Testis (tissue), 3 donors: ENCODE results near the gene BOLL. TPM values are rescaled to one million over a fixed set of nuclear protein-coding genes. Genes with fewer than 3 reads are reported as not detected.
"Not testable (repeated sequence)": the region's sequence is repeated elsewhere in the genome, so short reads cannot be mapped to it uniquely, and the experiment has no call there.

Experiments
- DNase-seq: peaks from one replicate; pipeline ENCODE4 v3.0.0-alpha.2; 2019
- H3K27ac ChIP-seq, 2 donors: fragments of 200-600 bp; sonication (generic); one replicate each; pipeline ENCODE4 v1.5.1; 2019
- H3K27me3 ChIP-seq: fragments of 200-600 bp; sonication (generic); one replicate; pipeline ENCODE4 v1.5.1; 2019
- H3K36me3 ChIP-seq: fragments of 200-600 bp; sonication (generic); one replicate; pipeline ENCODE4 v1.5.1; 2017; ENCODE audit warnings: low read depth; ENCODE audit errors: missing control alignments
- H3K4me1 ChIP-seq: fragments of 200-600 bp; sonication (generic); one replicate; pipeline ENCODE4 v1.5.1; 2019
- H3K4me3 ChIP-seq, 2 donors: fragments of 200-600 bp; sonication (generic); one replicate each; pipeline ENCODE4 v1.5.1; 2017 to 2019
- H3K9me3 ChIP-seq: fragments of 200-600 bp; sonication (generic); one replicate; pipeline ENCODE4 v1.5.1; 2017
- POLR2A ChIP-seq: fragments of 450-650 bp; IDR thresholded peaks from one replicate; pipeline ENCODE4 v1.6.1; 2017; ENCODE audit warnings: antibody characterized with exemption, mild to moderate bottlenecking, moderate library complexity
- WGBS, 2 donors: methylation state at CpG; one replicate each; pipeline ENCODE4 v1.1.5; 2018; 5-methylcytosine and 5-hydroxymethylcytosine counted together
- intact Hi-C: fragments of 100-400 bp; cut with DNase I; formaldehyde crosslinking; loops from one replicate; pipeline ENCODE4 v1.15.1; 2023; ENCODE audit warnings: low total_unique reads
- polyA plus RNA-seq: library from polyadenylated mRNA; stranded (reverse); fragments of 350-450 nt; fragmentation: Illumina TruSeq; extraction: RNeasy Lipid Tissue Mini Kit (QIAGEN cat#74804); gene quantifications from one replicate; pipeline ENCODE4 v1.2.3, GENCODE V29; 2014; ENCODE audit warnings: low read depth, low replicate concordance; ENCODE audit not compliant: insufficient read depth
- total RNA-seq, 2 donors: library from RNA; depleted of rRNA; stranded (reverse); fragments of >200 nt; gene quantifications; one replicate each; pipeline ENCODE4 v1.2.3, GENCODE V29; 2016
- TF ChIP-seq, protein P1 (sequence below), 3 experiments: fragments of 450-650 bp in 2 of 3; fragments of 200-600 bp in 1 of 3; sonication (generic) in 1 of 3; IDR thresholded peaks; one replicate each; pipeline ENCODE4 v1.5.1; 2016 to 2019; ENCODE audit warnings: antibody characterized with exemption in 3 of 3, mild to moderate bottlenecking in 2 of 3, moderate library complexity in 1 of 3

BOLL gene
- total and polyA plus RNA-seq, 3 donors from 2014 or later = 51.0 to 256 (median 65.0) TPM

DNA sequence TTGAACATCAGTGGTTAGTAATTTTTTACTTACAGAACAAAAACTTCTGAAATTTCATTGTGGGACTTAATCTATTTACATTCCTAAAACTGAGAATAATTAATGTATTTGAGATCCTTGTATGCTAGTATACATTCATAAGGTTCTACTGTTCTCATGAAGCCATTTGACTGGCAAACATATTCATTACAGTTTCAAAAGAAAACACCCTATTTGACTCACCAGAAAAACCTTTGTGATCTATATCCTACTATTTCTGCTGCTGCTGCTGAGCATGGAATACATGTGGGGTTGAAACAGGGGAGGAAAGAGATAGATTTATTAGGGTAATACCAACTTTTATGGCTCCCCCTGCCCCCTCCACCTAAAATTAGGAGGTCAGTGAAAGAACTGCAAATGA is 58.1 kb downstream of the BOLL start:
- H3K36me3 ChIP-seq = no peaks in the 10 kb centered on the region
- no peaks in the 10 kb centered on the region for H3K4me1 ChIP-seq
- intact Hi-C loops = no loop called here
- TF ChIP-seq POLR2A = no peak
- TF ChIP-seq, protein P1, sequence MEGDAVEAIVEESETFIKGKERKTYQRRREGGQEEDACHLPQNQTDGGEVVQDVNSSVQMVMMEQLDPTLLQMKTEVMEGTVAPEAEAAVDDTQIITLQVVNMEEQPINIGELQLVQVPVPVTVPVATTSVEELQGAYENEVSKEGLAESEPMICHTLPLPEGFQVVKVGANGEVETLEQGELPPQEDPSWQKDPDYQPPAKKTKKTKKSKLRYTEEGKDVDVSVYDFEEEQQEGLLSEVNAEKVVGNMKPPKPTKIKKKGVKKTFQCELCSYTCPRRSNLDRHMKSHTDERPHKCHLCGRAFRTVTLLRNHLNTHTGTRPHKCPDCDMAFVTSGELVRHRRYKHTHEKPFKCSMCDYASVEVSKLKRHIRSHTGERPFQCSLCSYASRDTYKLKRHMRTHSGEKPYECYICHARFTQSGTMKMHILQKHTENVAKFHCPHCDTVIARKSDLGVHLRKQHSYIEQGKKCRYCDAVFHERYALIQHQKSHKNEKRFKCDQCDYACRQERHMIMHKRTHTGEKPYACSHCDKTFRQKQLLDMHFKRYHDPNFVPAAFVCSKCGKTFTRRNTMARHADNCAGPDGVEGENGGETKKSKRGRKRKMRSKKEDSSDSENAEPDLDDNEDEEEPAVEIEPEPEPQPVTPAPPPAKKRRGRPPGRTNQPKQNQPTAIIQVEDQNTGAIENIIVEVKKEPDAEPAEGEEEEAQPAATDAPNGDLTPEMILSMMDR (IDR thresholded peaks at IDR 0.05) = no peak
- H3K27ac ChIP-seq = no peak overlapping the region
- H3K4me3 ChIP-seq = no peak overlapping the region
- no peak for DNase-seq
- H3K27me3 ChIP-seq = no peaks in the 10 kb centered on the region
- H3K9me3 ChIP-seq = no peaks in the 10 kb centered on the region

DNA sequence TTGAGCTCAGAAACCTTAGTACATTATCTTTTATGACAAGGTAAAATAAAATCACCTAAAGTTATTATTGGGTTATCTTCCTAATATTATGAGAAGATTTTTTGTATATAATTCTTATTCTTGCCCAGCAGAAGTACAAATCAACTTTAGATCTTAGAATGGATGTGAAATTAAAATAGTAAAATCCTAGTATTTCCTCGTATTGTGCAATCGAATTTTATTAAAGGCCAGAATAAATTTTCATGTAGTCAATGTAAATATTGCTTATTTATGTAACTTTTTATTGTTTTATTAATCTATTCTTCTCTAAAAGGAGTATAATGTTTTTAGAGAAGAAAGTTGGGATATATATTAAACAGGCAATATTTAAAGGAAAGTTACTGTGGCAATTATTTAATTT is 67.3 kb downstream of the BOLL start:
- no peak for TF ChIP-seq POLR2A
- TF ChIP-seq, protein P1 (IDR thresholded peaks at IDR 0.05) = no peak
- intact Hi-C loops = no loop called here
- H3K9me3 ChIP-seq = no peaks in the 10 kb centered on the region

DNA sequence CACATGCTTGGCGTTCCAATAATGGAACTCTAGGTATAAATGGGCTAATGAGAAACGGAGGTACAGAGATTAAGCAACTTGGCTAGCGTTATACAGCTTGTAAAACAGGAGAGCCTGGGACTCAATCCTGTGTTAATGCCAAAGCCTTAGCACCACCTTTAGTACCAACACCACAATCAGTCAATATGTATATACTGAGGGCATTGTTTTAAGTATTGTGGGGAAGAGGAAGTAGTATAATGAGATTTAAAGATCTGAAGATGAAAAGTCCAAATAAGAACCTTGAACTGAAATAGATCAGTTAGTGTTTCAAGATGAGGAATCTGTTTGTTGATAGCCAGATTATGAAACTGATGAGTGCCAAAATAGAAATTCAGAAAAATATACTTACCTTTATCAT is 71.8 kb downstream of the BOLL start:
- 93% methylated on average over 3 of the region's 3 CpGs for WGBS, 2 donors
- Histone ChIP-seq H3K4me1 (no peaks in the 10 kb centered on the region), H3K9me3 (no peaks in the 10 kb centered on the region), H3K27ac (no peak overlapping the region), H3K27me3 (no peaks in the 10 kb centered on the region), H3K36me3 (no peaks in the 10 kb centered on the region), H3K4me3 (no peak overlapping the region)
- TF ChIP-seq POLR2A = no peak
- TF ChIP-seq, protein P1 (IDR thresholded peaks at IDR 0.05) = no peak
- no peak for DNase-seq
- intact Hi-C loops = no loop called here

More for the DNA sequence above, 67.3 kb downstream of the BOLL start:
- no peaks in the 10 kb centered on the region for H3K4me1 ChIP-seq
- H3K36me3 ChIP-seq = no peaks in the 10 kb centered on the region
- DNase-seq = no peak
- no peak overlapping the region for H3K27ac ChIP-seq
- 67 to 75% methylated on average over 2 of the region's 2 CpGs for WGBS, 2 donors
- no peaks in the 10 kb centered on the region for H3K27me3 ChIP-seq
- H3K4me3 ChIP-seq = peak overlapping the region in 1 of 2 donors; percentile 8

DNA sequence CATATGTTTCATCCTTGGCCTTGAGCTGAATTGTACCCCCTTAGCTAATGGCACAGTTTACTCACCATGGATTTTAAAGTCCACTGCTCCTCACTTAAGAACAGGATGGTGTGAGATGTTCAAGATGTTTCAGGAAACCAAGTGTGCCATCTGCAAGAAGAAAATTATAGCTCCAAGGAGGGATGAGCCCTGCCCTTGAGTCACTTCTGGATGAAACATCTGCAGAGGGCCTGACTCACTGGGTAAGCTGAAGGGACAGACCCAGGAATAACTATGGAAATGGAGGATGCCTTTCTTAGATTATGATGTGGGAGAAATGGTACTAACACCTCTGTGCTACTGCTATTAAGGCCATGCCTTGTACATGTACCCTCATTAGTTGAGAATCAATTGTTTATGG is 73.5 kb downstream of the BOLL start:
- intact Hi-C loops = no loop called here
- Histone ChIP-seq H3K9me3 (no peaks in the 10 kb centered on the region), H3K4me1 (peaks cover 13% of the 10 kb centered on the region), H3K27ac (no peak overlapping the region), H3K4me3 (no peak overlapping the region), H3K27me3 (no peaks in the 10 kb centered on the region), H3K36me3 (no peaks in the 10 kb centered on the region)
- no peak for TF ChIP-seq POLR2A
- TF ChIP-seq, protein P1 (IDR thresholded peaks at IDR 0.05) = no peak
- no peak for DNase-seq

DNA sequence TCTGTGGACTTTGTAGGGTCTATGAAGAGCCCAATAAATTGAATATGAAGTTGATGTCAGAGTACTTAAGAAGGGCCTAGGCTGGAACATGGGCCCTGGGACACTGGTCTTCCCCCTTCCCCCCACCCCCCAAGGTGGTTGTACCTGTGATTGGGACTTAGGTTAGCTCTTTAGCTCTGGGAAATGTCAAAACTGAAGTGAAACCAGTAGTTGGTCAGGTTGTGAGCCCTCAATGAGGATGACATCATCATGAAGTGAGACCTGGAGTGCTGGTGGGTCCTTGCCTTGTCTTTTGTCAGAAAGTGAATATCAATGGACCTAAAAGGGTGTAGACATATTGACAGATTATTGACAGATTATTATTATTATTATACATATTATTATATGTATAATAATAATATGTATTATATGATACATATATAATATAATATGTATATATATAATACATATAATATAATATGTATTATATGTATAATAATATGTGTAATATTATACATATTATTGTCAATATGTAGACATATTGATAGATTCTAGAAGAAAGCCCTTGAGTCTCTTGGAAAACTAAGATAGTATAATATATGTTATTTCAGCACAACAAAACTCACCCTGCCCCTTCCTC is 74.6 kb downstream of the BOLL start:
- Histone ChIP-seq H3K27me3 (no peaks in the 10 kb centered on the region), H3K4me3 (no peak overlapping the region), H3K27ac (no peak overlapping the region), H3K9me3 (no peaks in the 10 kb centered on the region), H3K36me3 (no peaks in the 10 kb centered on the region), H3K4me1 (peaks cover 19% of the 10 kb centered on the region)
- TF ChIP-seq POLR2A = no peak
- TF ChIP-seq, protein P1 (IDR thresholded peaks at IDR 0.05) = no peak
- no peak for DNase-seq
- intact Hi-C loops = no loop called here

DNA sequence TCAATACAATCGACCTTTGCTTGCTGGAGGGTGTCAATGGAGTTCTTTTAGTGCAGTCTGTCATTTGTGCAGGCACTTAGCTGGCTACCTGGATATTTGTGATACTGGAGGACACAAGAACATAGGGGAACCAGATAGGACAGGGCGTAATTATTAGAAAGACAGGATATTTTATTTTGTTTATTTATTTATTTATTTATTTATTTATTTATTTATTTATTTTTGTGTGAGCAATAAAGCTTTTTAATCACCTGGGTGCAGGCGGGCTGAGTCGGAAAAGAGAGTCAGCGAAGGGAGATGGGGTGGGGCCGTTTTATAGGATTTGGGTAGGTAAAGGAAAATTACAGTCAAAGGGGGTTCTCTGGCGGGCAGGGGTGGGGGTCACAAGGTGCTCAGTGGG is 76.0 kb downstream of the BOLL start:
- H3K27ac ChIP-seq, H3K27me3 ChIP-seq, H3K9me3 ChIP-seq, DNase-seq, H3K36me3 ChIP-seq, H3K4me3 ChIP-seq, intact Hi-C loops: not testable (repeated sequence)
- H3K4me1 ChIP-seq = peaks cover 19% of the 10 kb centered on the region
- 88 to 94% methylated on average over 7 of the region's 7 CpGs for WGBS, 2 donors
